SK-N-SH (cell line): ENCODE data around the gene ANKFN1.

ENCODE experiments used
- CTCF ChIP-seq: fragments of 200-600 bp; sonication (generic); IDR thresholded peaks from 2 replicates; pipeline ENCODE4 v1.6.1; 2017; ENCODE audit warnings: antibody characterized with exemption, mild to moderate bottlenecking, moderate library complexity
- EP300 ChIP-seq, 2 experiments: IDR thresholded peaks; 2 replicates each; pipeline versions ENCODE4 v1.4.0 to v1.6.1; 2012; ENCODE audit warnings: borderline replicate concordance in 1 of 2, low read depth in 1 of 2, low read length in 1 of 2
- MXI1 ChIP-seq: IDR thresholded peaks from 2 replicates; pipeline ENCODE4 v1.6.1; 2012; ENCODE audit warnings: mild to moderate bottlenecking, low read depth, low read length, improper control_type of control experiment
- PBX3 ChIP-seq: IDR thresholded peaks from 2 replicates; pipeline ENCODE4; 2012
- POLR2AphosphoS5 ChIP-seq: IDR thresholded peaks from 2 replicates; pipeline ENCODE4 v1.6.1; 2012; ENCODE audit warnings: low read depth, low read length
- RAD21 ChIP-seq: IDR thresholded peaks from 2 replicates; pipeline ENCODE4 v1.6.1; 2012; ENCODE audit warnings: mild to moderate bottlenecking, low read length
- RFX5 ChIP-seq: IDR thresholded peaks from 2 replicates; pipeline ENCODE4 v1.6.1; 2012; ENCODE audit warnings: mild to moderate bottlenecking, improper control_type of control experiment, low read length
- SIN3A ChIP-seq: IDR thresholded peaks from 2 replicates; pipeline ENCODE4 v1.6.1; 2012; ENCODE audit warnings: low read depth, mild to moderate bottlenecking, low read length, moderate library complexity, borderline replicate concordance
- SMC3 ChIP-seq: IDR thresholded peaks from 2 replicates; pipeline ENCODE4 v1.6.1; 2012; ENCODE audit warnings: low read depth, low read length, improper control_type of control experiment
- USF2 ChIP-seq: fragments of 150-350 bp; IDR thresholded peaks from 2 replicates; pipeline ENCODE4 v1.6.1; 2017; ENCODE audit warnings: antibody characterized with exemption, low read length, low read depth, borderline replicate concordance
- TF ChIP-seq, protein P1 (sequence below): IDR thresholded peaks from 2 replicates; pipeline ENCODE4 v1.4.0; 2012; ENCODE audit warnings: low read depth

GRCh38 chr17:56358651-56359050 lies 205.4 kb downstream of the ANKFN1 start:
- TF ChIP-seq, protein P1, sequence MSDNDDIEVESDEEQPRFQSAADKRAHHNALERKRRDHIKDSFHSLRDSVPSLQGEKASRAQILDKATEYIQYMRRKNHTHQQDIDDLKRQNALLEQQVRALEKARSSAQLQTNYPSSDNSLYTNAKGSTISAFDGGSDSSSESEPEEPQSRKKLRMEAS: no peak
- no peak for TF ChIP-seq CTCF
- TF ChIP-seq SIN3A: no peak
- no peak for TF ChIP-seq SMC3
- TF ChIP-seq EP300 (IDR thresholded peaks at IDR 0.05; ENCODE audit: borderline replicate concordance in 1 of 2, low read depth in 1 of 2, low read length in 1 of 2): no peak
- no peak for TF ChIP-seq POLR2AphosphoS5
- TF ChIP-seq MXI1: no peak
- no peak for TF ChIP-seq RAD21
- no peak for TF ChIP-seq USF2
- no peak for TF ChIP-seq RFX5
- no peak for TF ChIP-seq PBX3
